Kidney epithelial cell (primary cell): ENCODE data around the gene CASQ2. TPM values are rescaled to one million over a fixed set of nuclear protein-coding genes. Genes with fewer than 3 reads are reported as not detected.

ENCODE experiments used
- DNase-seq: peaks from one replicate; pipeline ENCODE4 v3.0.0-alpha.2; 2010; ENCODE audit warnings: low read depth
- H3K27me3 ChIP-seq: 2 replicates; pipeline ENCODE4 v1.6.0; 2011; ENCODE audit warnings: low read length; ENCODE audit not compliant: control insufficient read depth, insufficient read depth
- H3K36me3 ChIP-seq: 2 replicates; pipeline ENCODE4 v1.5.1; 2011; ENCODE audit warnings: low read length; ENCODE audit not compliant: control insufficient read depth, insufficient read depth
- H3K4me3 ChIP-seq: 2 replicates; pipeline ENCODE4 v1.5.1; 2011; ENCODE audit warnings: low read depth, mild to moderate bottlenecking, control low read depth, low read length
- CTCF ChIP-seq: IDR thresholded peaks from 2 replicates; pipeline ENCODE4 v1.5.1; 2011; ENCODE audit warnings: mild to moderate bottlenecking, moderate library complexity, low read length, control low read depth, inconsistent platforms; ENCODE audit not compliant: insufficient read depth, poor library complexity, severe bottlenecking
- total RNA-seq: library from RNA; depleted of rRNA; stranded (reverse); fragments of >200 nt; gene quantifications from 2 replicates; pipeline ENCODE4 v1.2.3, GENCODE V29; 2015

CASQ2 gene
- total RNA-seq, 1 donor from 2014 or later, result not detected

- H3K4me3 ChIP-seq, result no peak overlapping the region
- DNase-seq, result no peak
- no peaks in the 10 kb centered on the region for H3K27me3 ChIP-seq
- no peaks in the 10 kb centered on the region for H3K36me3 ChIP-seq
- no peak for TF ChIP-seq CTCF
Measured at GRCh38 chr1:115652236-115652788, 116.2 kb downstream of the CASQ2 start.

GRCh38 chr1:115651391-115651790 is 117.1 kb downstream of the CASQ2 start:
- no peak for TF ChIP-seq CTCF
- no peaks in the 10 kb centered on the region for H3K36me3 ChIP-seq
- H3K4me3 ChIP-seq, result no peak overlapping the region
- no peaks in the 10 kb centered on the region for H3K27me3 ChIP-seq
- no peak for DNase-seq

GRCh38 chr1:115650961-115651360 is 117.6 kb downstream of the CASQ2 start:
- TF ChIP-seq CTCF, result no peak
- H3K4me3 ChIP-seq, result no peak overlapping the region
- H3K36me3 ChIP-seq, result no peaks in the 10 kb centered on the region
- no peaks in the 10 kb centered on the region for H3K27me3 ChIP-seq
- DNase-seq, result no peak

Other genes with a start within 250 kb of the CASQ2 start
- 12.6 and 15.2 TPM in 2 replicates for gene VANGL1, start 126.7 kb downstream of the CASQ2 start, total RNA-seq
- 0.14 and 0.38 TPM in 2 replicates for gene NHLH2, start 72.4 kb upstream of the CASQ2 start, total RNA-seq
- 12.9 and 17.6 TPM in 2 replicates for gene SLC22A15, start 207.8 kb upstream of the CASQ2 start, total RNA-seq